Sigmoid colon (tissue), 4 donors: ENCODE results near the gene DDA1.

Experiments used
- EP300 ChIP-seq, 4 donors: sonication (generic); formaldehyde crosslinking; IDR thresholded peaks; one replicate each; pipeline ENCODE4 v1.6.1; 2017; ENCODE audit warnings: antibody characterized with exemption in 4 of 4
- POLR2A ChIP-seq, 2 donors: fragments of 450-650 bp; IDR thresholded peaks; one replicate each; pipeline ENCODE4 v1.6.1; 2016; ENCODE audit warnings: antibody characterized with exemption in 2 of 2, mild to moderate bottlenecking in 2 of 2, moderate library complexity in 2 of 2
- POLR2AphosphoS5 ChIP-seq, 4 donors: sonication (generic); formaldehyde crosslinking; IDR thresholded peaks; one replicate each; pipeline ENCODE4 v1.6.1; 2017; ENCODE audit warnings: antibody characterized with exemption in 4 of 4
- TF ChIP-seq, protein P1 (sequence below), 4 experiments: fragments of 450-650 bp in 3 of 4; fragments of 200-600 bp in 1 of 4; IDR thresholded peaks; one replicate each; pipeline ENCODE4 v1.5.1; 2016 to 2019; ENCODE audit warnings: antibody characterized with exemption in 4 of 4, mild to moderate bottlenecking in 3 of 4, moderate library complexity in 2 of 4

DNA sequence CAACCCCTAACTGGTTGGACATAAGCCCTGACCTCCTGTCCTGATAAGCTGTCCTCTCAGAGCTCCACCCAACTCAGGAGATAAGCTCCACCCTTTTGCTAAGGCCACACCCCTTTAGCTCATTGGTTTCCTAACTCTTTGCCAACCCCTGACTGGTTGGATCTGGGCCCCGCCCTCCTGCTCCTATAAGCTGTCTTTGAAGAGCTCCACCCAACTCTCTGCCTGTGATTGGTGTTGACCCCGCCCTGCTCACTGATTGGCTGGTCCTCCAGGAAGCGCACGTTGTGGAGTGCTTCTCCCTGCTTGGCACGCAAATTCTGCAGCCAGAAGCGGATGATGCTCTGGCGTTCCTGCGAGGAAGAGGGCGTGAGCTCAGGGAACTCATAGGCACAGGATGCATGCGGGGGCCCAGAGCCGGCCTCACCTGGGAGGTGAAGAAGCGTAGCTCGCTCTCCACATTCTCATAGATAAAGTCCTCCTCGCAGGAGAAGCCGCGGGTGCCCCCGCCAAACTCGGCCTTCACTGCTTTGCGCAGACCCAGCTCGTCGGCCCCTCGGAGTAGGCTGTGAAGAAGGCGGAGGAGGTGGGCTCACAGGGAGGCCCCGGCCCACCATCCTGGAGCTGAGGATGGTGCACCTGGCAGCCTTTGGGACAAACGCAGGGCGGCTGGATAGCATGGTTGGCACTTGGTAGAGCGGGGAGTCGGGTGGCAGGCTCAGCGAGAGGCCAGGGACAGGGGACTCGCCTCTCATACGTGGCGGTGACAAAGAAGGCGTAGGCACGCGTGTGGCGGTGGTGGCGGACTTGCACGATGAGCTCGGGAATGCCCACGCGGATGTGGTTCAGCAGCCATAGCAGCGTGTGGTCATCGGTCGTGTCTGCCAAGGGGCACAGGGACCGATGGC lies 23.6 kb downstream of the DDA1 start:
- TF ChIP-seq POLR2A (IDR thresholded peaks at IDR 0.05) (no peak), EP300 (IDR thresholded peaks at IDR 0.05) (no peak), POLR2AphosphoS5 (IDR thresholded peaks at IDR 0.05) (no peak)
- TF ChIP-seq, protein P1, sequence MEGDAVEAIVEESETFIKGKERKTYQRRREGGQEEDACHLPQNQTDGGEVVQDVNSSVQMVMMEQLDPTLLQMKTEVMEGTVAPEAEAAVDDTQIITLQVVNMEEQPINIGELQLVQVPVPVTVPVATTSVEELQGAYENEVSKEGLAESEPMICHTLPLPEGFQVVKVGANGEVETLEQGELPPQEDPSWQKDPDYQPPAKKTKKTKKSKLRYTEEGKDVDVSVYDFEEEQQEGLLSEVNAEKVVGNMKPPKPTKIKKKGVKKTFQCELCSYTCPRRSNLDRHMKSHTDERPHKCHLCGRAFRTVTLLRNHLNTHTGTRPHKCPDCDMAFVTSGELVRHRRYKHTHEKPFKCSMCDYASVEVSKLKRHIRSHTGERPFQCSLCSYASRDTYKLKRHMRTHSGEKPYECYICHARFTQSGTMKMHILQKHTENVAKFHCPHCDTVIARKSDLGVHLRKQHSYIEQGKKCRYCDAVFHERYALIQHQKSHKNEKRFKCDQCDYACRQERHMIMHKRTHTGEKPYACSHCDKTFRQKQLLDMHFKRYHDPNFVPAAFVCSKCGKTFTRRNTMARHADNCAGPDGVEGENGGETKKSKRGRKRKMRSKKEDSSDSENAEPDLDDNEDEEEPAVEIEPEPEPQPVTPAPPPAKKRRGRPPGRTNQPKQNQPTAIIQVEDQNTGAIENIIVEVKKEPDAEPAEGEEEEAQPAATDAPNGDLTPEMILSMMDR (IDR thresholded peaks at IDR 0.05), result no peak
